Caco-2 (cell line): ENCODE measurements around the gene SRI. TPM values are rescaled to one million over a fixed set of nuclear protein-coding genes. Genes with fewer than 3 reads are reported as not detected.

Source experiments
- BruUV-seq: library from RNA; stranded (reverse); fragments of 400-500 nt; replicated peaks from 2 replicates; lab custom pipeline; 2021; lab: Mats Ljungman, UMichigan
- CTCF ChIA-PET: fragments of 300-600 bp; sonication (Branson Sonifier 250); formaldehyde crosslinking; loops from one replicate; lab custom pipeline; 2022; ENCODE audit warnings: antibody characterized with exemption; lab: Charles Lee
- POLR2A ChIA-PET: fragments of 300-600 bp; sonication (Branson Sonifier 250); formaldehyde crosslinking; loops from one replicate; lab custom pipeline; 2022; ENCODE audit warnings: antibody characterized with exemption; lab: Charles Lee
- DNase-seq, 2 experiments: peaks; one replicate each; pipeline versions ENCODE4 v3.0.0 to v3.0.0-alpha.2; 2020 to 2022
- H3K27me3 ChIP-seq: replicated peaks from 2 replicates; pipeline ENCODE4 v1.6.0; 2011; ENCODE audit warnings: low read length; ENCODE audit not compliant: control insufficient read depth, insufficient read depth
- H3K36me3 ChIP-seq: 2 replicates; pipeline ENCODE4 v1.5.1; 2011; ENCODE audit warnings: low read length; ENCODE audit not compliant: control insufficient read depth, insufficient read depth
- H3K4me1 ChIP-seq: fragments of 250-450 bp; sonication (Bioruptor Pico); 2 replicates; pipeline ENCODE4 v1.5.1; 2020; ENCODE audit warnings: mild to moderate bottlenecking
- H3K4me3 ChIP-seq: 2 replicates; pipeline ENCODE4 v1.5.1; 2011; ENCODE audit warnings: low read depth, mild to moderate bottlenecking, control low read depth, low read length
- H3K9me3 ChIP-seq: fragments of 250-450 bp; sonication (Bioruptor Pico); 2 replicates; pipeline ENCODE4 v1.5.1; 2020; ENCODE audit warnings: mild to moderate bottlenecking, moderate library complexity
- H3K27ac Mint-ChIP-seq: one replicate; pipeline ENCODE4 v1.8.0; 2022; ENCODE audit warnings: mixed read lengths; ENCODE audit not compliant: unreplicated experiment
- H3K27me3 Mint-ChIP-seq: one replicate; pipeline ENCODE4 v1.8.0; 2022; ENCODE audit warnings: mixed read lengths; ENCODE audit not compliant: insufficient read depth, unreplicated experiment
- H3K36me3 Mint-ChIP-seq: one replicate; pipeline ENCODE4 v1.8.0; 2022; ENCODE audit warnings: mild to moderate bottlenecking, mixed read lengths; ENCODE audit not compliant: insufficient read depth, unreplicated experiment
- H3K4me1 Mint-ChIP-seq: one replicate; pipeline ENCODE4 v1.8.0; 2022; ENCODE audit warnings: low read depth, mixed read lengths; ENCODE audit not compliant: unreplicated experiment
- H3K4me3 Mint-ChIP-seq: one replicate; pipeline ENCODE4 v1.8.0; 2022; ENCODE audit warnings: mild to moderate bottlenecking, moderate library complexity, mixed read lengths; ENCODE audit not compliant: unreplicated experiment
- H3K9me3 Mint-ChIP-seq: one replicate; pipeline ENCODE4 v1.8.0; 2022; ENCODE audit warnings: mixed read lengths; ENCODE audit not compliant: unreplicated experiment
- CTCF ChIP-seq, 2 experiments: fragments of 200-600 bp in 1 of 2; IDR thresholded peaks; 1 replicate in 1 of 2; 2 replicates in 1 of 2; pipeline versions ENCODE4 v1.5.1 to v1.8.0; 2011 to 2022; ENCODE audit warnings: antibody characterized with exemption in 1 of 2, control low read depth in 1 of 2, inconsistent platforms in 1 of 2, low read depth in 1 of 2, low read length in 1 of 2, mild to moderate bottlenecking in 1 of 2, moderate library complexity in 1 of 2; ENCODE audit not compliant: insufficient read depth in 1 of 2, severe bottlenecking in 1 of 2, unreplicated experiment in 1 of 2
- intact Hi-C: fragments of 100-400 bp; cut with micrococcal nuclease; formaldehyde crosslinking; loops from one replicate; pipeline ENCODE4 v1.10.0; 2022; ENCODE audit not compliant: unreplicated experiment
- total RNA-seq: library from RNA; stranded (reverse); gene quantifications from 2 replicates; pipeline ENCODE4 v1.2.3, GENCODE V29; 2022

The SRI gene
- total RNA-seq, 1 experiment from 2014 or later = 103 TPM

- Histone ChIP-seq H3K27me3 (no peaks in the 10 kb centered on the region), H3K9me3 (no peaks in the 10 kb centered on the region), H3K4me1 (no peaks in the 10 kb centered on the region), H3K36me3 (no peaks in the 10 kb centered on the region), H3K4me3 (no peak overlapping the region)
- Mint-ChIP-seq H3K9me3 (no peaks in the 10 kb centered on the region), H3K27ac (no peak overlapping the region), H3K36me3 (peaks cover 6% of the 10 kb centered on the region), H3K4me3 (no peak overlapping the region), H3K4me1 (no peaks in the 10 kb centered on the region), H3K27me3 (no peaks in the 10 kb centered on the region)
- no peak for DNase-seq
- no peak for TF ChIP-seq CTCF (IDR thresholded peaks at IDR 0.05; ENCODE audit: insufficient read depth in 1 of 2, low read depth in 1 of 2, low read length in 1 of 2, severe bottlenecking in 1 of 2, unreplicated experiment in 1 of 2)
- POLR2A ChIA-PET = no interaction called here
- no TSS peak for BruUV-seq
- CTCF ChIA-PET = no interaction called here
- intact Hi-C loops = no loop called here
Observed at GRCh38 chr7:88201305-88201704, 18.5 kb downstream of the SRI start.

GRCh38 chr7:88200789-88201188 lies 19.0 kb downstream of the SRI start:
- BruUV-seq = no TSS peak
- Histone ChIP-seq H3K36me3 (no peaks in the 10 kb centered on the region), H3K9me3 (no peaks in the 10 kb centered on the region), H3K4me1 (no peaks in the 10 kb centered on the region), H3K27me3 (no peaks in the 10 kb centered on the region), H3K4me3 (no peak overlapping the region)
- Mint-ChIP-seq H3K4me3 (no peak overlapping the region), H3K27me3 (no peaks in the 10 kb centered on the region), H3K36me3 (peaks cover 6% of the 10 kb centered on the region), H3K27ac (no peak overlapping the region), H3K4me1 (no peaks in the 10 kb centered on the region), H3K9me3 (no peaks in the 10 kb centered on the region)
- TF ChIP-seq CTCF (IDR thresholded peaks at IDR 0.05; ENCODE audit: insufficient read depth in 1 of 2, low read depth in 1 of 2, low read length in 1 of 2, severe bottlenecking in 1 of 2, unreplicated experiment in 1 of 2) = no peak
- DNase-seq = no peak
- intact Hi-C loops = no loop called here
- ChIA-PET CTCF (no interaction called here), POLR2A (no interaction called here)

GRCh38 chr7:88200261-88200660 lies 19.6 kb downstream of the SRI start:
- intact Hi-C loops = no loop called here
- Histone ChIP-seq H3K27me3 (no peaks in the 10 kb centered on the region), H3K4me3 (no peak overlapping the region), H3K36me3 (no peaks in the 10 kb centered on the region), H3K4me1 (no peaks in the 10 kb centered on the region), H3K9me3 (no peaks in the 10 kb centered on the region)
- H3K27me3 Mint-ChIP-seq = no peaks in the 10 kb centered on the region
- POLR2A ChIA-PET = no interaction called here
- no peak overlapping the region for H3K4me3 Mint-ChIP-seq
- peaks cover 6% of the 10 kb centered on the region for H3K36me3 Mint-ChIP-seq
- DNase-seq = no peak
- H3K9me3 Mint-ChIP-seq = no peaks in the 10 kb centered on the region
- no peak overlapping the region for H3K27ac Mint-ChIP-seq
- BruUV-seq = no TSS peak
- TF ChIP-seq CTCF (IDR thresholded peaks at IDR 0.05; ENCODE audit: insufficient read depth in 1 of 2, low read depth in 1 of 2, low read length in 1 of 2, severe bottlenecking in 1 of 2, unreplicated experiment in 1 of 2) = no peak
- CTCF ChIA-PET = no interaction called here
- H3K4me1 Mint-ChIP-seq = no peaks in the 10 kb centered on the region
